Epithelial cell of proximal tubule (primary cell): ENCODE data around the gene ACOT8. TPM values are rescaled to one million over a fixed set of nuclear protein-coding genes. Genes with fewer than 3 reads are reported as not detected.
A peak's percentile ranks its signal among the peaks of the same experiment; 100 is the strongest.
"Not testable (repeated sequence)": the region's sequence is repeated elsewhere in the genome, so short reads cannot be mapped to it uniquely, and the experiment has no call there.

ENCODE experiments used
- DNase-seq: peaks from one replicate; pipeline ENCODE4 v3.0.0-alpha.2; 2011; ENCODE audit warnings: low read depth
- H3K4me3 ChIP-seq: 2 replicates; pipeline ENCODE4 v1.5.1; 2011; ENCODE audit warnings: low read depth, mild to moderate bottlenecking, low read length
- CTCF ChIP-seq: conservative IDR thresholded peaks from 2 replicates; pipeline ENCODE4 v1.5.1; 2012; ENCODE audit warnings: low read depth, mild to moderate bottlenecking, low read length
- total RNA-seq: library from RNA; depleted of rRNA; stranded (reverse); fragments of >200 nt; gene quantifications from 2 replicates; pipeline ENCODE4 v1.2.3, GENCODE V29; 2015

ACOT8 gene
- total RNA-seq, 1 donor from 2014 or later: 29.1 TPM

DNA sequence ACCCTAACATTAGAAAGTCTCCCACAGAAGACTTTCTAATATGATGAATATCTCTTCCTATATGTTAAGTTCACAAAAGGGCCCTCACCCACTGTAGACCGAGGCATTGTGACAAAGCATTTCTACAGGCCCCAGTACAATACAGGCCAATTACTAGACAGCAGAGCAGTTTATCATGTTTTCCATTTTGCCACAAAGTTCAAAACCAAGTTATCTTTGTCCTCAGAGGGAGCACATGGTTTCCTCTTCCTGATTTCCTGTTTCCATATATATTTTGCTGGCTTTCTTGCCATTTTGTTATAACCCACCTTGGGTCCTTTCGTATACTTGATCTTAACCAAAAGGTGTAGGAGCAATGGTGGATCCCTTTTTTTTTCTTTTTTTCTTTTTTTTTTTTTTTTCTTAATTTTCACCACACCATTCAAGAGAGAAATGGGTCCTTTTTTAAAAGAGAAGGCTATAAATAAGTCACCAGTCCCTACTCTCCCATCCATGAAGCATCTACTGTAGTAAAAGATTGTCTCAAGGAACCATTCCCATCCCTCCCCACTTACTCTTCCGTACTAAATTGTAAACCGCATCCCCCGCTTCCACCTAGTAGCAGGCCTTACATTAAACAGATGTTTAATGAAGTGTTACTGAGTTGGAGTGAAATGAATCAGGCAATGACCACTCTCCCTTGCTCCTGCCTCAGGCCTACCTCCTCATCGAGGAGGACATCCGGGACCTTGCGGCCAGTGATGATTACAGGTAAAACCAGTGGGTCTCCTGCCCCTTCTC lies 46.8 kb downstream of the ACOT8 start:
- TF ChIP-seq CTCF: no peak
- DNase-seq: no peak
- no peak overlapping the region for H3K4me3 ChIP-seq

DNA sequence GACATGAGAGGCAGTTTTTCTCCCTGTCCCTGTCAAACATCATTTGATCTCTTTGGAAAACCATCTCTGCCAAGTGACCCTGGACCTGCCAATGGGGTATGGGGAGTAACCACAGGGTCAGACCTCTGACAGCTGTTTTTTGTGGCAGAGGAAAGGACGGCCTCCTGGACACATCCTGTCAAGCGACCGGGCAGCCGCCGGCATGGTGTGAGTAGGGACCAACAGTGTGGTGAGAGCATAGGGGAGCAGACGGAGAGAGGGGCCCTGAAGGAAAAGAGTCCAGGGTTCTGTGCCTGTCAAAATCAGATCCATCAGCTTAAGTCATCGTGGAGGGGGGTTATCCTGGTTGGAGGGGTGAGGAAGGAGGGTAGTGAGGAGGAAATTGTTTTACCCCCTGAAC lies 55.3 kb downstream of the ACOT8 start:
- no peak for TF ChIP-seq CTCF

GRCh38 chr20:45798935-45799642 lies 58.1 kb downstream of the ACOT8 start:
- no peak overlapping the region for H3K4me3 ChIP-seq
- peak; percentile 81 for TF ChIP-seq CTCF
- DNase-seq: no peak

More for the DNA sequence above, 55.3 kb downstream of the ACOT8 start:
- no peak for DNase-seq
- no peak overlapping the region for H3K4me3 ChIP-seq

GRCh38 chr20:45797955-45798354 lies 59.2 kb downstream of the ACOT8 start:
- DNase-seq, H3K4me3 ChIP-seq: not testable (repeated sequence)

- not testable (repeated sequence) for H3K4me3 ChIP-seq, DNase-seq
Measured at GRCh38 chr20:45797510-45797909, 59.7 kb downstream of the ACOT8 start.

DNA sequence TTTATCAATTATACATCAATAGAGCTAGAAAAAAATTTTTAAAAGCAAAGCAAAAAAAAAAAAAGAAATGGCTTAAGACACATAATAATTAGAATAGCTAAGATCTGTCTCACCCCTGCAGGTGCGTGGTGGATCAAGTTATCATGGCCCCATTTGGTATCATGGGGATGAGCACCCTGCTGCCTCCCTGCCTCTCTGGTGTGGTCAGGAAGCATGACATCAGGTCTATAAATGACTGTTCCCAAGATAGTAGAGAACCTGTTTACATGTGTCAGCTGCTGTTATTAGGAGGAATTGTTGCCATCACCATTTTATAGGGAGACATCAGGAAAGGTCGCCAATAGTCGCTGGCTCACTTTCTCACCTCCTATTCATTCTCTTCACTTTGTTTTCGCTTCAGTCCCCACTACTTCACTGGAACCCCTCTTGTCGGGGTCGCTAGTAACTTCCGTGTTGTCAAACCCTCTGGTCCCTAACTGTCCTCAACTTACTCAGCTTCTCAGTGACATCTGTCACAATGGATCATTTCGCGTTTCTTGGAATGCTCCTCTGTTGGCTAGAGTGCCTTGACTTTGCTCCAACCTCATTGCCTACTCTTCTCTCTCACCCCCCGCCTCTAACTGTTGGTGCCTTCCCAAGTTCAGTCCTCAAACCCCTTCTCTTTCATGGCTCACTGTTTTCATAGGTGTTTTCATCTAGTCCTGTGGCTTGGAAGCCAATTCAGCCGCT lies 60.7 kb downstream of the ACOT8 start:
- H3K4me3 ChIP-seq: no peak overlapping the region
- no peak for DNase-seq
- TF ChIP-seq CTCF: no peak

DNA sequence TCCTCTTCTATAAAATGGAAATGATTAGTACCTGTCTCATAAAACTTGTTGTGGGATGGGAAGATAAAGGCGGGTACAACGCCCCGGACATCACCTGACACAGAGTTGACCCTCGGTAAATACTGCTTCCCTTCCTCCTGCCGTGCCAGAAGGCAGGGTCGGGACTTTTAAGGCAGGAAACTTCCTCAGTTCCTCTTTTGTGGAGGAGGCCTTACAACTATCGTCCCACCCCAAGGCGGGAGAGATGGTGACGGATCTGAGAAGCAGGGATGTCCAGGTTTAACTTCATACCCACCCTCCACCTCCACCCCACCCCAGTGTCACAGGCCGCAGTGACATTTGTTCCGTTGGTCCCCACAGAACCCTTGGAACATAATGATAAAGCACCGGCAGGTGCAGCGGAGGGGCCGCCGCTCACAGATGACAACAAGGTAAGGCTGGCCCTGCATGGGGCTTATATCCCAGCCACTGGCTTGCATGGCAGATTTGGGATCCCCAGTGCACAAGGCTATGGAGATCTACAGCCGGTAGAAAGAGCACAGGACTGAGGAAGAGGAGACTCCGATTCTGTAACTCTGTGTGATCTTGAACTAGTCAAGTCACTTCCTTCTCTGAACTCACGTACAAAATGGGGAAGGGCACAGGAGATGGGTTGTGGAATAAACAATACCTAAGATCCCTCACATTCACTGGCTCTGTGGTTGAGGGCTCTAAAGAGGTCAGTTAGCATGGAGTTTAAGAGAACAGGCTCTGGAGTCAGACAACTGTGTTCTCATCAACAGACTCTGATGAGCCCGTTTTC lies 64.7 kb downstream of the ACOT8 start:
- TF ChIP-seq CTCF: no peak
- H3K4me3 ChIP-seq: peak overlapping the region; percentile 93
- no peak for DNase-seq

Other genes with a start within 250 kb of the ACOT8 start
- not detected in 2 replicates for gene WFDC10A, start 227.7 kb downstream of the ACOT8 start, total RNA-seq
- gene WFDC9, start 226.1 kb downstream of the ACOT8 start, total RNA-seq: not detected in 2 replicates
- not detected in 2 replicates for gene WFDC11, start 187.2 kb downstream of the ACOT8 start, total RNA-seq
- not detected in 2 replicates for gene WFDC13, start 155.4 kb downstream of the ACOT8 start, total RNA-seq
- gene WFDC10B, start 152.4 kb downstream of the ACOT8 start, total RNA-seq: not detected in 2 replicates
- not detected in 2 replicates for gene SPINT4, start 135.0 kb downstream of the ACOT8 start, total RNA-seq
- 0.43 and 0.69 TPM in 2 replicates for gene WFDC3, start 65.5 kb downstream of the ACOT8 start, total RNA-seq
- gene DNTTIP1, start 65.4 kb downstream of the ACOT8 start, total RNA-seq: 23.1 and 34.7 TPM in 2 replicates
- 345 and 447 TPM in 2 replicates for gene UBE2C, start 44.7 kb downstream of the ACOT8 start, total RNA-seq
- gene TNNC2, start 30.1 kb downstream of the ACOT8 start, total RNA-seq: not detected in 2 replicates
- 20.1 and 29.0 TPM in 2 replicates for gene SNX21, start 23.6 kb downstream of the ACOT8 start, total RNA-seq
- gene ZSWIM3, start 222 bp upstream of the ACOT8 start, total RNA-seq: 1.2 and 3.0 TPM in 2 replicates
- 7.3 and 14.2 TPM in 2 replicates for gene ZSWIM1, start 23.8 kb upstream of the ACOT8 start, total RNA-seq
- 0.87 TPM in 1 of 2 replicates, not detected in the other for gene SPATA25, start 30.2 kb upstream of the ACOT8 start, total RNA-seq
- 3.2 and 6.9 TPM in 2 replicates for gene NEURL2, start 33.8 kb upstream of the ACOT8 start, total RNA-seq
- gene CTSA, start 33.9 kb upstream of the ACOT8 start, total RNA-seq: 42.7 and 62.5 TPM in 2 replicates
- gene PLTP, start 54.8 kb upstream of the ACOT8 start, total RNA-seq: 20.9 and 38.5 TPM in 2 replicates
- gene PCIF1, start 77.3 kb upstream of the ACOT8 start, total RNA-seq: 17.9 and 18.3 TPM in 2 replicates
- 14.9 and 16.0 TPM in 2 replicates for gene ZNF335, start 114.8 kb upstream of the ACOT8 start, total RNA-seq
- gene MMP9, start 151.5 kb upstream of the ACOT8 start, total RNA-seq: 0.80 and 1.4 TPM in 2 replicates
- not detected in 2 replicates for gene SLC12A5, start 171.8 kb upstream of the ACOT8 start, total RNA-seq
- gene NCOA5, start 232.6 kb upstream of the ACOT8 start, total RNA-seq: 20.9 and 32.5 TPM in 2 replicates